Left kidney (tissue), 2 donors: ENCODE measurements around the gene SARDH. TPM values are rescaled to one million over a fixed set of nuclear protein-coding genes. Genes with fewer than 3 reads are reported as not detected.

ENCODE experiments used
- DNase-seq: peaks from one replicate; pipeline ENCODE4 v3.0.0-alpha.2; 2013
- polyA plus RNA-seq: library from polyadenylated mRNA; unstranded; fragments of 120-200 nt; gene quantifications from one replicate; pipeline ENCODE4 v1.2.1, GENCODE V29; 2013; ENCODE audit not compliant: insufficient read length

The SARDH gene
- polyA plus RNA-seq, 1 donor: 9.6 TPM

DNA sequence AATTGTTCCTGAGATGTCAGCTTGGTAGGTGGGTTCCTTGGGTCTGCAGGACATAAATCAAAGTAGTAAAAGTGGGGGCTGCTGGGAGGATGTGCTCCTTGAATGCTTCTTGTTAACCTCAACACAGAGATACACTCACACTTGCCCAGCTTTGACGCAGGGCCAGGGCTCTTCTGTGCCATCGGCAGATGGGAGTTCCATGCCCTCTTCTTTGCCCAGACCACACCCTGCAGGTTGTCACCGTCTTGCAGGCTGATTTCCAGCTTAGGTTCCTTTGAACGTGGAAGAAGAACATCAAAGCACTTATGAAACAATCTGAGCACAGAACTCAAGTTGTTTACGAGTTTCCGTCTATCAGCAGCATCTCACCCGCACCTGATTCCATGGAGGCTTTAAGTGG is 91.0 kb downstream of the SARDH start:
- no peak for DNase-seq

GRCh38 chr9:133645021-133645765 is 93.0 kb downstream of the SARDH start:
- DNase-seq: no peak

DNA sequence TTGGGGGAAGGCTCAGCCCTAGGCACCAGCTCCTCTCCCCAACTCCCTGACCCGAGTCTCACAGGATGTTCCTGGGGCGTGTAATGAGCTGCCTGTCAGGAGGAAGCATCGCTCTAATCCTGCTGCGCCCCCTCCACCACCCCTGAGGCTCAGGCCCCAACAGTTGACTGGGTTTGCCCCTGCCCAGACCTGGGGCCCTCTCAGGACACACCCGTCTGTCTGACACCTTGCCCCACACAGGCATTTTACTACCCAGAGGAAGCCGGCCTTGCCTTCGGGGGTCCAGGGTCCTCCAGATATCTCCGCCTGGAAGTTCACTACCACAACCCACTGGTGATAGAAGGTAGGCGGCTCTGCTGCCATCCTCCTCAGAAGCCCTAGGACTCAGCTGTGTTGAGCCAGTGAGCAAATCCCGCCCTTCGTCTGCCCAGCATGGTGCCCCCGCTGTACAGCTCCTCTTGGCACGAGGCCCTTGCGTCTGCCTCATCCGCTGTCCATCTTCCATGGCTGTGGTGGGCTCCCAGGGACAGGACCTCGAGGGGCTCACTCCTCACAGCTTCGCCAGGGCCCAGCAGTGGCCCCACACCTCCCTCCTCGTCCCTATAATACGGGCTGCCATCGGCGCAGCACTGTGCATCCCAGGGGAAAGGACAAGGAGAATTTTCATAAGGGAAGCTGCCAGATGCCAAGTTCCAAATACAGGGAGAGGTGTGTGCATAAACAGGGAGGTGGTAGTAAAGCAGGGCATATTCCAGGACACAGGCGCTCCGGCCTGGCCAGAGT is 94.0 kb downstream of the SARDH start:
- no peak for DNase-seq

DNA sequence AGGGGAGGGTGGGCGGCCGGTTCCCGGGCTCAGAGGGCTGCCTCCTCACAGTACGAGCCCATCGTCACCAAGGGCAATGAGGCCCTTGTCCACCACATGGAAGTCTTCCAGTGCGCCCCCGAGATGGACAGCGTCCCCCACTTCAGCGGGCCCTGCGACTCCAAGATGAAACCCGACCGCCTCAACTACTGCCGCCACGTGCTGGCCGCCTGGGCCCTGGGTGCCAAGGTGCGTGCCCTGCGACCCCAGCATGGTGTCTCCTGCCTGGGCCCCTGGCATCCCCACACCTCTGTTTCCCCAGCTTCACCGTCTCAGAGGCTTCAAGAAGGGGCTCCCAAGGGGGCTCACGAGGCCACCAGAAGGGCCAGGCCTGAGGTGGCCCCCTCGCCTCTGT is 94.8 kb downstream of the SARDH start:
- DNase-seq: no peak

DNA sequence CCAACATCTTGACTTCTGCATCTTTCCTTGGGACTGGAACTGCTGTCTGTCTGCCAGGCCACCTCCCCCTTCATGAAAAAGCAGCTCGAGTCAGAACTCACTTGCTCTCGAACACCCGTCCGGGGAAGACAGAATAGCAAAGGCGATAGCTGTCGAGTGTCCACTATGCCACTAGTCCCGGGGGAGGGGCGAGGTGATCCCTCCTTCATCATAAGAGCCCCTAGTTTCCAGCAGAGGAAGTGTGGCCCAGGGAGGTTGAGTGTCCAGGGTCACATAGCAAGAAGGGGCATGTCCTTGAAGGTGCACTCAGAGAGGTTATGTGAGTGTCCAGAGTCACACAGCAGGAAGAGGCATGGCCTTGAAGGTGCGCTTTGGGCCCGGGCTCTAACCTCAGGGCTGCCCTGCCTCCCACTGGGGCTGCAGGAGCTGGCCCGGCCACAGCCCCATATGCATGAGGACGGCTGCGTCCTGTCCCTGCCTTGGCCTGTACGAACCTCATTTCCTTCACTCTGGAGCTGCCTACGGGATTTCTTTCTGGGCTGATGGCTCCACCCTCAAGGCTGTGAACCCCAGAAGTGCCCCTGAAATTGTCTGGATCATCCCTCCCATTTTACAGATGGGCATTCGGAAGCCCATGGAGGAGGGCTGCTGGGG is 95.3 kb downstream of the SARDH start:
- DNase-seq: no peak

GRCh38 chr9:133641861-133642595 is 96.1 kb downstream of the SARDH start:
- DNase-seq: no peak

DNA sequence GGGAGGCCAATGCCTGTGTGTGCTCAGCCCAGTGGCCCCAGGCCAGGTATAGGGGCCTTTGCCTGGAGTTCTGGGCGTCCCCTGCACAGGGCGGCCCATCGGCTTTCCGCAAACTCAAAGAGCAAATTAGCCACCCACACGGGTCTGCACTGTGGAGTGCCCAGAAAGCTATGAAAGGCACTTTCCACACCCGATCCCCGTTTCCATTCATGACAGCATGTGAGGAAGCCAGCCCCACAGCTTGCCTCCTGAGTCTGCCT is 96.8 kb downstream of the SARDH start:
- DNase-seq: no peak

GRCh38 chr9:133640580-133641395 is 97.4 kb downstream of the SARDH start:
- no peak for DNase-seq

DNA sequence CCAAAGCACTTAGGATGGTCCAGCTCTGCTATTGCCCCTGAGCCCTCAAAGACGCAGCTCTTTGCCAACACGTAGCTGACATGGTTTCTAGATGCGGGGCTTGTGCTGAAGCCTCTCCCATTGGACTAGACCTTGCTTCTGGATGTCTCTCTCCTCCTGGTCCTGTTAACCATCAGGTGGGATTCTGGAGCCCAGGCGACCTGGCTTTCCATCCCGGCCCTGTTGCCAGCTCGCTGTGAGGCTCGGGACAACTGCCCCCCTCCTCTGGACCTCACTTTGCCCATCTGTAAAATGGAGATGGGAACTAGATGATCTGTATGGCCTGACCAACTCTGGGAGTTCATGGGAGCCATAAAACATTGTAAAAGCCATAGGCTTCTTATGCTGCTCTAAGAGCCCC is 98.0 kb downstream of the SARDH start:
- DNase-seq: no peak

DNA sequence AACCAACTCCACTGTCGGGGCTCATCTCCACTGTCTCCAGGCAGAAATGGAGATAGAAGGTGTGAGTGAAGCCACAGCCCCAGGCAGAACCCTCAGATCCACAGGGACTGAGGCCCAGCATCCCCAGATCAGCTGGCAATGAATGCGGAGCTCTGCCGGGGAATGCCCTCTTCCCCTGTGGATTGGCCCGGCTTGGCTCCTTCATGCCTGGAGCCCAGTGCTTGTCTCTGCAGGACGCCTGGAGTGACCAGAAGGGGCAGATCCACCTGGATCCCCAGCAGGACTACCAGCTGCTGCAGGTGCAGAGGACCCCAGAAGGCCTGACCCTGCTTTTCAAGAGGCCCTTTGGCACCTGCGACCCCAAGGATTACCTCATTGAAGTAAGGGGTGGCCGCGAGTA is 98.5 kb downstream of the SARDH start:
- DNase-seq: no peak

DNA sequence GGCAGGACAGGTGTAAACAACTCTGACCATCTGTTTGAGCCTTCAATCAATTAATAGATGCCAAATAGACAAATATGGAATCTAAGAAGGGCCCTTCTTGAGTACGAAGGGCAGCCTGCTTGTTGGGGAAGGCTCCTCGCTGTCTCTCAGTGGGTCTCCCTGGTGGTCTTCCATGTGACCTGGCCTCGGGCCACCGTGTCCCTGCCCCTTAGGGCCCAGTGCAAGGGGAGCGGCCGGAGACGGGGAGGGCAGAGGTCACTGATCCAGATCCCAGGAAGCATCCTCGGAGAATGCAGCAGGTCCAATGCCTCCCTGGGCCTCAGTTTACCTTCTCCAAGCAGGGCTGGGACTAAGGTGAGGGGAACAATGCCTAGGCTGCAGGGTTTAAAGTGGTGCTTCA is 99.4 kb downstream of the SARDH start:
- DNase-seq: no peak

- no peak for DNase-seq
These were observed 100.1 kb downstream of the SARDH start for GRCh38 chr9:133638076-133638475.

GRCh38 chr9:133637451-133638055 is 100.6 kb downstream of the SARDH start:
- DNase-seq: no peak

- DNase-seq: no peak
These were observed 101.2 kb downstream of the SARDH start for GRCh38 chr9:133636902-133637301.

GRCh38 chr9:133635533-133636531 is 102.3 kb downstream of the SARDH start, which contains the start of gene DBH:
Gene DBH, plus strand, starts transcription at chr9:133636363. Its CDS starts 9 bp downstream, at chr9:133636372.
- DNase-seq: no peak

DNA sequence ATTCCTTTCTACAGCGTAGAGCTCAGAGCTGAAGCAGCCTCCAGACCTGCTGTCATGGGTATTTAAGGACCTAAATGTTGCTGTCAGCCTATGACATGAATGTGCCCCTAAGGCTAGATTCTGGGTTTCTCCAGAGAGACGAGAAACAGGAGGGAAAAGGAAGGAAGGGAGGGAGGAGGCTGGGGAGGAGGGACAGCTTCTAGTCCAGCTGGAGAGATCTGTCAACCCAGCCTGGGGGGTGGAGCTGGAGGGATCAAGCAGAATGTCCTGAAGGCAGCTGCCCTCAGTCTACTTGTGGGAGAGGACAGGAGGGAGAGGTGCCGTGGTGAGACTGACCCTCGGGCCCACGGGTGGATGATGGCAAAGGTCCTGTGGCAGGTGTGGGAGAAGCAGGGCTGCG is 103.1 kb downstream of the SARDH start:
- no peak for DNase-seq

DNA sequence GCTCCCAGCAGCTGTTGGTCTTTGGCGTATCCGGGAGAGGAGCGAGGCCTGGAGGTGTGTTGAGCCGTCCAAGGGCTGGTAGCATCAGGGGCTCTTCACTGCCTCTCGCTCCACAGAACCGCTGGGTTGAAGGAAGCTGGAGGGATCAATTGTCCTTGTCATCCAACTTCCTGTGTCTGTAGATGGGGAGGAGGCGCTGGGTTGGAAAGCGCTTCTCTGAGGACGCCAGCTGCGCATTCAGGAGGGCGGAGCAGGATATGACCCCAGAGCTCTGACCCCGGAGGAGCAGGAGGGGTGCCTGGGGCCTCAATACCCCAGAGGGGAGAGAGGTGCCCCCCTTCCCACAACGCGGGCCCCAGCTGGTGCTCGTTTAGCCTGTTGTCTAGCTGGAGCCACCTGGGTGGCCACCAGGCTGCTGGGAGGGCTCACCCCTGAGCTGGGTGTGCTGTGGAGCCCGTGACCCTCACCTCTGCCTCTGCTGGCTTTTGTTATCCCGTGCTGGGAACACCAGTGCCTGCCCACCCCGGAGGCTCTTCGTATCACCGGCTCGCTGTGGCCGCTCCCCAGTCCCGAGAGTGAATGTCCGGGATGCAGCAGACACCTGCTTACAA is 104.0 kb downstream of the SARDH start:
- DNase-seq: no peak

DNA sequence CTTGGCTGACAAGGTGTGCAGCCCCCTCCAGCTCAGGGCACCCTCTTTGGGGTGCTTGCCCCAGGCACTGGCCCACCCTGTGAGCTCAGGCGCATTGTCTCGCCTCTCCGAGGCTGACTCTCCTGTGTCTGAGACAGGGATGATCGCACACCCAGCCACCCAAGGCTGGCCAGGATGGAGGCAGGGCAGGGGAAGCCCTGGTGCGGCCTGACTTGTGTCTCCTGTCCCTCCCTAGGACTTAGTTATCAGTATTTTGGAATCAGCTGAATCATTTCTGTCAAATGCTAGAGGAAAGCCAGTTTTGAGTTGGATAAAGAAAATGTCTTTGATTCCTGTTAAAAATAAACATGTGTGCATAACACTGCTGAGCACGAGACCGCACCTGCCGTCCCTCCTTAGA is 104.5 kb downstream of the SARDH start:
- no peak for DNase-seq
